GM18951 (cell line): ENCODE data around the gene LDLRAD2.

Source experiments
- POLR2A ChIP-seq: IDR thresholded peaks from 4 replicates; pipeline ENCODE4 v1.6.1; 2011; ENCODE audit warnings: mild to moderate bottlenecking; ENCODE audit not compliant: insufficient read length, insufficient read depth; ENCODE audit errors: extremely low read depth
- in situ Hi-C: fragments of 300-500 bp; cut with MboI; formaldehyde crosslinking; loops from one replicate; pipeline ENCODE4 v1.12.0; 2022; ENCODE audit warnings: low sequenced_read_pairs, mixed read lengths, inconsistent platforms; ENCODE audit not compliant: unreplicated experiment

The LDLRAD2 gene

GRCh38 chr1:21838359-21839157 lies 26.5 kb downstream of the LDLRAD2 start:
- TF ChIP-seq POLR2A, result no peak
- in situ Hi-C loops, result no loop called here

DNA sequence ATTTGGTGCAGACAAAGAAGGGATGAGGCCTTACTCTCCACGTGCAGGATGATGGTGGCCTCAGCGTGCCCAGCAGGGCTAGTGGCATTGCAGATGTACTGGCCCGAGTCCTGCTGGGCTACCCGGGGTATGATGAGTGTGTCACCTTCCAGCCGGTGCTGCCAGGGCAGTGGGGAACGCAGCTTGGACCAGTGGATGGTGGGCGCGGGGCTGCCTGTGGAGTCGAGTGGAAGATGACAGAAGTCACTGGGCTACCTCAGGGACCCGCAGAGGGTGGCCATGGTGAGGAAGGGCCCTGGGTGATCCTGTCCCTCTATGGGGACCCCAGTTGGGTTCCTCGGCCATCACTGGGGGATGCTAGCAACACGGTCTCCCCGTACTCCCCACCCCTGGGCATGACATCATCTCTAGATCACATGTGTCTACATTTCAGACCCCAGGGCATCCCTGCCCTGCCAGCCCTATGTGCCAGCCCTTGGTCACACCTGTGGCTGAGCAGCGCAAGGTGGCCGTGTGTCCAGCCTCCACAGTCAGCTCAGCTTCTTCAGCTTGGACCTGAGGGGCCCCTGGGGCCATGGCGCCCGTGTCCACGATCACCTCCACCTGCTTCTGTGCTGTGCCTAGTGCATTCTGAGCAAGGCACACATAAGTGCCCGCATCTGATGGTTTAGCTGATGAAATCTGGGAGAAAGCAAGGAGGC lies 27.4 kb downstream of the LDLRAD2 start:
- in situ Hi-C loops, result no loop called here
- no peak for TF ChIP-seq POLR2A

DNA sequence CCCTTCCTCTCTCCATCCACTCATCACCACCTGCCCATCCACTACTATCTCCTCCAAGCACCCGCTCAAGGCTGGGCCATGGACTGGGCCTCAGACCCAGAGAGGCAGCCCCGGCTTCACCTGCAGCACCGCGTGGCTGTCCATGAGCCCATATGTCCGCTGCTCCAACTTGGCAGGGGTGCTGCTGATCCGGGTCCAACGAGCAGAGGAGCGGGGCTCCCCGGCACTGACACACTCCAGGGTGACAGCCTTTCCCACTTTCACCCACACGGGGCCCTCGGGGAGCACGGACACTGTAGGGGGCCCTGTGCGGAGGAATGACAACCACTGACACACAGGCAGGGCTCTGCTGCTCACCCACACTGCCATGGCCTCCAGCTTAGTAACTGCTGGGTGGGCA lies 28.9 kb downstream of the LDLRAD2 start:
- in situ Hi-C loops, result no loop called here
- TF ChIP-seq POLR2A, result no peak

DNA sequence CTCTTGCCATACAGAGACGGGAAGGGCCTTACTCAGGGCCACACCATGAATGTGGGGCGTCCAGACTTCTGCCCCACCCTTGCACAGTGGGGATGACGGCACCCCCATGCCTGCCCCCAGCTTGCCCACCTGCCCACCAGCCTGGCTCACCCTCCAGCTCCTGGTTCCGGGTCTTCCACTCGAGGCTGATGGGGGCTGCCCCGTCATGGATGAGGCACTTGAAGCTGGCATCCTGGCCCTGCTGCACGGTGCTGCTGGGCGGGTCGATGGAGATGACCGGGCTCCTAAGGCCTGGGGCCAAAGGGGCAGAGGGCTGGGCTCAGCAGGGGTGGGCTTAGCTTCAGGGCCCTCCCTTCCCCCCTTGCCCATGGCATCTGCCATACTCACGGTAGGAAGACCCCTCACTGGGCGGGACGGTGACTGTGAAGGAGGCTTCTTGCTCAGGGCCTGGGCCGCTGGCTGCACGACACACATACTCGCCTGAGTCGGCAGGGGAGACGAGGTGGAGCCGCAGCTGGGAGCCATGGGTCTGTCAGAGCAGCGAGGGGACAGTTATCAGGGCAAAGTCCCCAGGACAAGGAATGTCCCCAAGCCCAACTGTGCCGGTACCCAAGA lies 29.9 kb downstream of the LDLRAD2 start:
- in situ Hi-C loops, result no loop called here
- TF ChIP-seq POLR2A, result no peak

DNA sequence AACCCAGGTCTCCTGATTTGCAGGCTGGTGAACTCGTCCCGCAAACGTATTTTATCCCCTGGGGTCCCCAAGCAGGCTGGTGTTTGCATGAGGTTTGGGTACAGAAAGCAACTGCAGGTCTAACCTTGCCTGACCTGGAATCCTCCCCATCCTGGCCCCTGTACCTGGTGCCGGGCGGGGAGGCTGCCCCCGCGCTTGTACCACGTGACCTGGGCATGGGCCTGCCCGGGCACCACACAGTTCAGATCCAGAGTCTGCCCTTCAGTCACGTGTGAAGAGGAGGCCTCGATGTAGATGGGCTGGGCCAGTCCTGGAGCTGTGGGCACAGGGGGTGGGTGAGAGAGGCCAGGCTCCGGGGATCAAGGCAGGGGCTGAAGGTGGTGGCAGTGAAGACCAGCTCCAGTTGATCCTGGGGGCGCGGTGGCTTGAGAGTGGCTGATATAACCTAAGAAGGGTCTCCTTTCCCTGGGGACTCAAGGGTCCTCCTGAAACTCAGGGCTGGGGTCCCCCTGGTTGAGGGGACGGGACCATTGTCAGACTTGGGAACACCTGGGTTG lies 30.6 kb downstream of the LDLRAD2 start:
- in situ Hi-C loops, result no loop called here
- no peak for TF ChIP-seq POLR2A

GRCh38 chr1:21843208-21843607 lies 31.1 kb downstream of the LDLRAD2 start:
- in situ Hi-C loops, result no loop called here
- no peak for TF ChIP-seq POLR2A

GRCh38 chr1:21843996-21844395 lies 31.9 kb downstream of the LDLRAD2 start:
- in situ Hi-C loops, result no loop called here
- TF ChIP-seq POLR2A, result no peak

GRCh38 chr1:21845646-21846641 lies 33.9 kb downstream of the LDLRAD2 start:
- in situ Hi-C loops, result no loop called here
- no peak for TF ChIP-seq POLR2A

DNA sequence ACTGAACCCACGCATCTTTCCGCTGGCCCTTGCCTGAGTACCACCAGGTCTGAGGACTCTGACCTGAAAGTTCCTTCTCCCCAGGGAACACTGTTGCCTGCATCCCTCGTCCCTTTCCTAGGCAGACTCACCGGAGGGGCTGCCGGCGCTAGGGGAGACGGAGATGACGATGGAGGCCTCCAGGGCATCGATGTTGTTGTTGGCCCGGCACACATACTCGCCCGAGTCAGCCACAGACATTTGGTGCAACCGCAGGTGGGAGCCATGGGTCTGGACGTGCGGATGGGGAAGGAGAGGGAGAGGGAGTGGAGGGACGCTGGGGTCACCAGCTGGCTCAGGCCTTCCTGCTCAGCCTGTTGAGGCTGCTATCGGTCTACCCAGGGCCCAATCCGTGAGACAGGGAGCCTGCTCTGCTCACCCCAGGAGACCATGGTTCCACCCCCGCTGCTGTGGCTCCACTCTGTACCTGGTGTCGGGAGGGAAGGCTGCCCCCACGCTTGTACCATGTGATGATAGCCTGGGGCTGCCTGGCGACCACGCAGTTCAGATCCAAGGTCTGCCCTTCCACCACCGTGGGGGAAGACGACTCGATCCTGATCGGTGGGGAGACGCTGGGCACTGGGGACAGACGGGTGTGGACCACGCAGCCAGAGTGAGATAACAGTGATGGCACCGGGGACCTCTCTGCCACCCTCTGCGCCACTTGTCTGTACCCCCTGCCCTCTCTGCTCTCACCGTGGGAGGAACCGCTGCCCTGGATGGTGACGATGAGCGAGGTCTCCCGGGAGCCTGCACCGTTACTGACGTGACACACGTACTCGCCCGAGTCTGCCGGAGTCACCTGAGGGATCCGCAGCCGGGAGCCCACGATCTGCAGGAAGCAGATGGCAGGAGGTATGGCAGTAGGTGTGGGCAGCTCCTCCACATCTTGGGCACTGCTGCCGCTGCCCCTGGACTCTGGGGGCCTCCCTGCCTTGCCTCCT lies 35.4 kb downstream of the LDLRAD2 start:
- in situ Hi-C loops, result no loop called here
- no peak for TF ChIP-seq POLR2A

DNA sequence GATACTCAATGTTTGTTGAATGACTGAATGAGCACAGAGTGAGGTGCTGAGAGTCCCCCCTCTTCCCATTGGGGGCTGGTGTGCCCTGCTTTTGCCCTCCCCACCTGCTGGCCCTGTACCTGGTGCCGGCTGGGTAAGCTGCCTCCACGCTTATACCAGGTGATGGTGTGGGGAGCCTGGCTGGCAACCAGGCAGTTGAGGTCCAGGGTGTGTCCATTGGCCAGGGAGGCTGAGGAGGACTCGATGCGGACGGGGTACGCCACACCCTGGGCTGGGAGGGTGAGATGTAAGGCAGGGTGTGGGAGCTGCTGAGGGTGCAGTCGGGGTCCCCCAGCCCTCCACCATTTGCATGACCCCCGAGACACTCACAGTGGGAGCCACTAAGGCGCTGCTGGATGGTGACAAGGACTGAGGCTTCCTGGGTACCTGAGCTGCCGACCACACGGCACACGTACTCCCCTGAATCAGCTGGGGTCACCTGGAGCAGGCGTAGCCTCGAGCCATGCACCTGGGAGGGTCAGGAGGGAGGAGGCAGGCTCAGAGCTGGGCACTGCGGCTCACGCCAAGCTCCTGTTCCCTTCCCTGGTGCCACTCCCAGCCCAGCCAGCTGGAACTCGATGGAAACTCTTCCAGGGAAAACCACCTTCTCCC lies 36.6 kb downstream of the LDLRAD2 start:
- TF ChIP-seq POLR2A, result no peak
- in situ Hi-C loops, result no loop called here
